Activated T-cell treated with anti-CD3 and anti-CD28 coated beads for 24 hours (primary cell): Measurements from ENCODE around the gene ANTXR1.

Source experiments
- DNase-seq: peaks from one replicate; pipeline ENCODE4 v3.0.0-alpha.2; 2020; ENCODE audit warnings: low read depth

The ANTXR1 gene

DNA sequence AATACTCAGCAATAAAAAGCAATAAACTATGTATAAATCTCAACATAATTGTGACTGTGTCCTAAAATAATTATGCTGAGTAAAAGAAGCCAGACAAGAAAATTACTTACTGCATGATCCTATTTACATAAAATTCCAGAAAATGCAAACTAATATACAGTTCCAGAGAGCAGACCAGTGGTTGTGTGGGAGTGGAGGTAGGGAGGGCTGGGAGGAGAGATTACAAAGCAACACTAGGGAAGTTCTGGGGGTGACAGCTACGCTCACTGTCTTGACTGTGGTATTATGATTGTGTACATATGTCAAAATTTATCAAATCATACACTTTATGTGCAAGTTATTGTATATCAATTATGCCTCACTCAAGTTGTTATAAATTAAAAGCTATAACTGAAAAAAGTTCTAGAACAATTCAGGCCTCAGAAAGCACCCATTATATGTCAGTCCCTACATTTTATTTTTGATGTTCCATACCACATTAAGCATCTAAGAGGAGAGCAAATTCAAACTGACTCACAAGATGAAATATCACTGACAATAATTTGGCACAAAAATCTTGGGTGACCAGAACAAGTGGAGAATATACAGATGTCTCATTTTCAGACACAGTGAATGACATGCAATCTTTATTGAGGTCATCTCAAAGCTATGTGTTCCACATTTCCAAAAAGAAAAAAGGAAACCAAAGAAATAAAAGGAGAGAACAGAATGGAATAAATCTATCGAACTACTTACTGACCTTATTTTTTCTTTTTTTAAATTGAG lies 85.1 kb downstream of the ANTXR1 start:
- no peak for DNase-seq

DNA sequence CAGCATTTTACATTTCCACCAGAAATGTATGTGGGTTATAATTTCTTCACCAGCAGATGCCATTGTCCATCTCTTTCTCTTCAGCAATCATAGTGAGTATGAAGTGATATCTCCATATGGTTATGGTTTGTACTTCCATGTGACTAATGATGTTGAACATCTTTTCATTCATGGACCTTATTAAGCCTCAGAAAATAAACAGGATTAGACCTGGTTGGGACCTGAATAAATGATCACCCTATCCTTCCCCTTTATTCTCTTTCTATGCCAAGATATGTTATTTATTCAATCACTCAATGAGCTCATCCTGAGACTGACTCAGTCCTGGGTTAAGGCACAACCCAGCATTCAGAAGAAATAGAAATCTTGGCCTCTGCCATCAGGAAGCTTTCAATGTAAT lies 86.6 kb downstream of the ANTXR1 start:
- DNase-seq, result no peak

DNA sequence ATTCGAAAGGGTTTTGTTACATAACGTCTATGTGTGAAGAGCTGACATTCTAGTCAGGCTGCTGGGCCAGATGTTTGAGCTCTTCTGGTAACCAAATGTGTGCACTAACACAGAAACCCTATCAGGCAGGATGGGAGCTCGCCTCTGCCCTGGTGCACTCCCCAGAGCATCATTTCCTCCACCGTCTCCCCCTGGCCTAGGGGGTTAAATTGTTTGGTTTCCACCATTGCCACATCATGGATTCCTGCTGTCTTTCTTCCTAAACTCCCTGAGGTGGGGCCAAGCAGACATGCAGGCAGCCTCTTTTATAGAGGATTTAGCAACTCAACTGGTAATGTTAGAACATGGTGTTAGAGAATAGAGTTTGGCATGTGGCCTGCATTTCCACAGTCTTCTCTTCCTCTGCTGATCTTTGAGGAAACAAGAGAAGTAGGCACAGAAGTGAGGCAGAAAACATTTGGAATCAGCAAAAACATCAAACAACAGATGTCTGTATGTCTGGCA lies 87.3 kb downstream of the ANTXR1 start:
- DNase-seq, result no peak

DNA sequence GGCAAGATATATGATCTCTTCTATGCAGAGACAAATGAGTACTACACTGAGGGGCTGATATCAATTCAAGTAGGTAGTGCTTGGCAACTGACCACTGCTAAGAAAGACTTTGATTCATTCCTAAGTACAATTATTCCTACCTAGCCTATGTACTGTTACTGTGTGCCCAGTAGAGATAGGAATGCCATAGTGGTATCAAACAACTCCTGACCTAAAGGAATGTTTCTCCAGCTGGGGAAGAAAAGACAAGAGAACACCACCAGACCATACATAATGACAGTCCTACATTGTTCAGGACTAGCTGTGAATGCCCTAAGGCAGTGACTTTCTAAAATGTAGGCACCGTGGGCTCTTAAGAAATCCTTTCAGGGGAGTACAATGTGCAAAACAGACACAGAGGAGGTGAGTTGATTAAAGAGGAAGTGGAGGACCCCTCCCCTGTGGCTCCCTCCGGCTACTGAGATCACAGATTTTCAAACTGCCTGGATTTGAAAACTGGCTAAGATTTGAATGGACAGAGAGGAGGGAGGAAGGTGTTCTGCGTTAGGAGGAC lies 89.1 kb downstream of the ANTXR1 start:
- DNase-seq, result no peak

DNA sequence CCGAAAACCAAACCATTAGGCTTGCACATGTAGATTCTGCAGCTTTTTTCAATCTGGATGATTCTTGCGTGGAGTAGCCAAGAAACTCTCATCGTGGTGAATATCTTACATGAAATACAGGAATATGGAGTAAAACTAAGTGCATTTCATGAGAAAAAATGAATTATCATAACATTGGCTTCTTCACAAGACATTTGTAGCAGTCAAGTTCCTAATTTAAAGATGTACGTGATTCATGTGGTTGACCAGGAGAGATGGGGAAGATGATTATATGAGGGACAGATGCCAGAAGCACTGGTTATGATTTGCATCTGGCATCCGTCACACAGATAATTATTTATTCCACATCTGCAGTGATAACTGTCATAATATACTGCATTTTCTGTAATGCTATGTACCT lies 90.4 kb downstream of the ANTXR1 start:
- no peak for DNase-seq

DNA sequence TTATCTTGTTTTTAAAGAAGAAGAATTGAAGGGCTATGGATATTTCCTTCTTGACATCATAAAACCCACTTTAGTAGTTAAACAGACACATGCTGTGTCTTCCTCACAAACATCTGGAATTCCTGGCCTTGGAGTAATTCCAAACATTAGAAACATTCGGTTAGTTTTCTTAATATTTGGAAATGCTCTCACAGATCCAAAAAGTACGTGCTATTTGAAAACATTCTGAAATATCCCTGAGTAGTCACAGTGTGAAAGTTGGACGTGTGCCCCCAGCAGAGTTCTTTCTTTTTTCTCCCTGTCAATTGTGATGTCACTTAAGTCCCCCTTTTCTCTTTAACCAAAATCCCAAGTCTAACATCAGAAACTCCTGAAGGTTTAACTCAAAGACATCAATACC lies 91.3 kb downstream of the ANTXR1 start:
- no peak for DNase-seq

DNA sequence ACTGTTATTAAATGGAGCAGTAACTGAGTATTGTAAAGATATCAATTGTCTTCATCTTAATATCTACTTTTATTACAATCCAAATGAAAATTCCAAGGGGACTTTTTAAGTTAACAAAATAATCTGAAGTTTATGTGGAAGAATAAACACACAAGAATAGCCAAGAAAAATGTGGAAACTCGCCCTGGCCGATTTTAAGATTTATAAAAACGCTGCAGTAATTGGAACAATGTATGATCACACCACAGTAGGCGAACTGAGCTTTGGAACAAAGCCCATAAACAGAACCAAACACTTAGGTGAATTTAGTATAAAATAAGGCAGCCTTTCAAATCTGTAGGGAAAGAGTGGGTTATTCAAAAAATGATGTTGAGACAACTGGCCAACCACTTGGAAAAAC lies 96.3 kb downstream of the ANTXR1 start:
- no peak for DNase-seq

DNA sequence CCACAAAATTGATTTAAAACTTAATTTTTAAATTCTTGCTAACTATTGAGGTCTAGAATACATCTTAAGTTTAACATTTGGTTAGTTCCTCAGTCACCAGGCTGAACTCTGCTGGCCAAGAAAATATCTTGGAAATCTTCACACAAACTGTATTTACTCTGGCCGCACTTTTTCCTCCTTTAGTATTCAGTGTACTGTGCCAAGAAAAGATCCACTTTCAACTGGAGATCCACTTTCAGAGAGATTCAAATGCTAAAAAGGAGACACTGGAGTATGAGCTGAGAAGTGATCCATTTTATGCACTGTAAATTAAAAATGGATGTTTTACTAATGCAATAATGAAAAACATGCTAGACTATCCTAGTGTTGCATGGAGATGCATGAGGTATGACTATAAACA lies 98.1 kb downstream of the ANTXR1 start:
- no peak for DNase-seq

DNA sequence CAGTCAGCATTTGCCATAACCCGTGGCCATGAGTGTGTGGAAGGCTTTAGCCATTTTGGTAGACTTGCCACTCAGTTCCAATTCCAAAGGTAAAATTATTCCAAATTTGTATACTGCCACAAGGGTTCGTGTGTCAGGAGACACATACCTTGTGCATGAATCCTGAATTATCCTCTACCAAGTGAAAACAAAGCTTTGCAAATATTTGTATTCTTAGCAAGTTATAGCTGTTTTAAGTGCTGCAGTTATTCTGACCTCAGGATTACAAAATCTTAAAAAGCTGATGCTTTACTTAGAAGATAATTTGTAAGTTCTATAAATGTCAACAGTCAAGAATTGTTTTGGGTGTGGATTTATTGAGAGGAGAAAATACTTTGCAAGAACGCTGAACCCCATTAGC lies 100.6 kb downstream of the ANTXR1 start:
- DNase-seq, result no peak

DNA sequence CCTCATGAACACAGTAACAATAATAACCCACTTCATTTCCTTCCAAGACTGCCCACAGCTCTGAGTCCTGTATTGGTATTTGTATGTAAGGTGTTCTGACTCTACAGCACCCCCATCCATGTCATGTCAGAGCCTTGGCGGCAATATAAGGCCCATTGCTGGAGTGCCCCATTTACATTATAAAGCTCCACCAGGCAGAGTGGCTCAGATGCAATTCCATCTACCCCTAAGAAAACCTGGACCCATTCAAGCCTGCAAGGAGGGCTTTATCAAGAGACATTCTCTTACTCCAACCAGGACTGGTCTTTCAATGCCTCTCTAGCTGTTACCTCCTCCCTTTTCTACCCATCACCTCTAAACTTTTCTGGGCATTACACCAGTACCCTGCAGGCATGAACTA lies 101.6 kb downstream of the ANTXR1 start:
- no peak for DNase-seq

DNA sequence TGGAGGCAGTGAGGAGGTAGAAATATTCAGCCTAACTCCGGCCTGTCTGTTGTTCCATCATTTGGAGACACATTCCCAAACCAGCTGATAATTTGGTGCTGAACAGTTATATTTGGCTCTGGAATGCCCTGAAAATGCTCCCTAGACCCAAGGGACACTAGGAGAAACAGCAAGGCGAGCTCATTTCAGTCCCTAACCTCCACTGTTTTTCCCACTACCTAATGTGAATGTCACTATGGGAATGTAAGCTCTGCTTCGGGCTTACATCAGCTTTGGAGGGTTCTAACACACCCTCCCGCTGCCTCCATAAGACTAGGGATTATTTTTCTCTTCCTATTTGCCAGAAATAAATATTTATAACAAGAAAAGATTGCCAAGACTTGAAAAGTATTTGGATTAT lies 103.5 kb downstream of the ANTXR1 start:
- DNase-seq, result no peak

DNA sequence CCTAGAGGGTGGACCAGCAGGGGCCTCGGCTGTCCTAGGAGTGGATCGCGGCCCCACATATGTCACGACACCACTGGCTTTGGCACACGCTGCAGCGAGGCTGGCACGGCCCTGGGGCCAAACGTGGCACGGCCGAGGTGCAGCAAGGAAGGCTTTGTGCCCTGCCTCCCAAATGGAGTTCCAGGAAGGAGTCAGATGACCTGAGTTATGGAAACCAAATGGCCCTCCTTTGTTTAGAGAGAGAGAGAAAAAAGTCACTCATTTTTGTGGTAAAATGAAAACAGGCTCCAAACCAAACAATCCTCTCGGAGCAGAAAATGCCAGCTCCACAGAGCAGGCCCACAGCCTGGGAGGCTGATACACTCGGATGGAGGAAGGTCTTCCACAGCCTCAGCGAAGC lies 105.6 kb downstream of the ANTXR1 start:
- DNase-seq, result no peak

DNA sequence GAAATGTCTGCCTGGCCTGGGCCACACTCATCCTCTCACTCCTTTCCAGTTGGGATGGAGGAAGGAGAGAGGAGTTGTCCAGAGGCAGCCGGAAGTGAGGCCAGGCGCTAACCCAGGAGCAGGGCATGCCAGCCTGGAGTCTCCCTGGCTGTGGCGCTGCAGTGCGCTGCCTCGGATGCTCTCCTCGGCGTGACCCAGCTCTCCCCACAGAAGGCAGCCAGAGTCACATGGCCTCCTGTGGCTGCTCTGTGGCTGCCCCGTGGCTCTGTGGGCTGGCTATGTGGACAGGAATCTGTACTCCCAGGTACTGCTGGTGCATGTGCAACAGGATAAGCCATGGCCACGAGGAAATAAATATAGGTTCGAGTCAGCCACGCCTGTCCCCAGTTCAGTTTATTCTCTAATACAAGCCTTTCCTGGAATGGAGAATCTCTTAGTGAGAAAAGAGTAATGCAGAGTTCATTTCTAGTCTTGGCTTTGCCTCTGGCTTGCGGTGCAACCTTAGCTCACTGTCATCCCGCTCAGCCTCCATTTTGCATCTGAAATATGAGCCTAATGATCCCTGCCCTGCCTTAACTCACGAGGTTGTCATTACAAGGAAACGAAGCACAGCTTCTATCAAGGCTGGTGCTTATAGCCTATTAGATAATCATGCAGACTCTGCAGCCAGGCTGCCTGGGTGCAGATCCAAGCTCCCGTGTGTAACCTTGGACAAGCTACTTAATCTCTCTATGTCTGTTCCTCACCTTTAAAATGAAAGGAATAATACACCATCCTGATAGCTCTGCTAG lies 106.3 kb downstream of the ANTXR1 start:
- DNase-seq, result no peak

DNA sequence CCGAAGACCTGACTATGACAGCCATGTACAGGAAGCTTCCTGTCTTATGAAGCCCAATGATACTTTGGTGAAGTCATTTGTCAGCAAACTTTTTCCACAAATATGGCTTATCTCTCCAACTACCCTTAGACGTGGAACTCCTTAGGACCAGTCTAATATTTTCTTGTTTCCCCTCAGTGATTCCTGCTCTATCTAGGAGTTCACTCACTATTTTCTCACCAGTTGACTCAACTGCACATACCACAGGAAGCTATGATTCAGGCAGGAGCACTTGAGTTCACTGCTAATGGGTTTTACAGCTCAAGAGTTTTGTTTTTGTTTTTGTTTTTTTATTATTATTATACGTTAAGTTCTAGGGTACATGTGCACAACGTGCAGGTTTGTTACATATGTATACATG lies 109.3 kb downstream of the ANTXR1 start:
- DNase-seq, result no peak

DNA sequence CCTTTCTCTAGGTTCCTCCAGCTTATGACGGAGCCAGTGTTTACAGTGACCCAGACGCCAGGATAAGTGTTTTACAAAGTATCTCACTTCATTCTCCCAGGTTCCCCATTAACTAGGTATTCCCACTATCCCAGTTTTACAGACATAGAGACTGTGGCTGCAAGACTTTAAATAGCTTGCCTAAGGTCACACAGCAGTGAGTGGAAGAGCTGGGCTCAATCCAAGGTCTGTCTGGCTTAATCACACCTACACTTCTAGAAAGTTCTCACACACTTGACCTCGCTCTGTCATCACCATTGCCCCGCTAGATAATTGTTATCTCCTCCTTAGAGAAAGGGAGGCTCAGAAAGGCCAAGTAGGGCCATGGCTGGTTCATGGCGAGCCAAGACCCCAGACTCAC lies 110.2 kb downstream of the ANTXR1 start:
- no peak for DNase-seq

DNA sequence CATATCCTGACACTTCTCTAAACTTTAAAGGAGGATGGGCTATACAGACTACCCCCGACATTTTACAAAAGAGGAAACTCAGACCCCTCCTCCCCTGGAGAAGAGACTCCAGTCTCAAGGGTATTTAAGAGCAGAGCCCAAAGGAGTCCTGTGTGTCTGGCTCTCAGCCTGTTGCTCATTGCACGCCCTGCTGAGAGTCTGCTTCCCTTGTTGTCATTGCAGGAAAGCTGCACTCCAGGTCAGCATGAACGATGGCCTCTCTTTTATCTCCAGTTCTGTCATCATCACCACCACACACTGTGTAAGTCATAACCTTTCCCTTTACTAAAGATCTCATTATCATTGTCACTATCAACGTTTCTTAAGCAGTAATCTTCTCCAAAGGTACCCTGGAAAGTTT lies 111.4 kb downstream of the ANTXR1 start:
- no peak for DNase-seq

DNA sequence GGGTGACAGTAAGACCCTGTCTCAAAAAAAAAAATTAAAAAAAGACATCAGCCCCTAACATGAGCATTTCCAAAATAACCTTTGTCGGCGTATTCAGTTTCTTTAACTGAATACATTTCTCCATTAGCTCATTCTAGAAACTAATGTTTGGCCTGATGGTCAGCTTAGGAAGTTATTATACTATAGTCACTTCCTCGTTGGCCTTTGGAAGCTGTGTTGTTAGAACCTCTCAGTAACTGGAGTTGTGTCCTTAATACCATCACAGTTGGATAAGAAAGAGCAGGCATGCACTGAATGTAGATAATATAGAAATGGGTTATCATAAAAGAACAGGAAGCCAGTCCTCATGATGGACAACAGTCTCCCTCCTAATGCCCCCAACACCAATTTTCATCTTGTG lies 112.8 kb downstream of the ANTXR1 start:
- no peak for DNase-seq

DNA sequence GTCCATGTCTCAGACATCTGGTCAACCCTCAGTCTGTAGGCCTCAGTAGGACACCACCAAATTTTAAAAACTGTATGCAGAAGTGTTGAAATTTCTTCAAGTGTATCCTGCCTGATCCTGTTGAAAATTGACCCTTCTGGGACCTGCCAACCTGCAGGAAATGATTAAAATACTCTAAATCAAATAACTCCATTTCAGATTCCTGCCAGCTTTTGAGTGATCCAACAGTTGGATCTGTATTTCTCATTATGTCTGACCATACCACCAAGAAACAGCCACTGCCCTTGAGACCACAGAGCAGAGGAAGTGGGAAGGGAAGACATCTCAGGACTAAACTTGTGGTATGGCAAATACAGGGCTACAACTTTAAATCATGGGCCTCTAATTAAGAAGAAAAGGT lies 113.4 kb downstream of the ANTXR1 start:
- DNase-seq, result no peak

DNA sequence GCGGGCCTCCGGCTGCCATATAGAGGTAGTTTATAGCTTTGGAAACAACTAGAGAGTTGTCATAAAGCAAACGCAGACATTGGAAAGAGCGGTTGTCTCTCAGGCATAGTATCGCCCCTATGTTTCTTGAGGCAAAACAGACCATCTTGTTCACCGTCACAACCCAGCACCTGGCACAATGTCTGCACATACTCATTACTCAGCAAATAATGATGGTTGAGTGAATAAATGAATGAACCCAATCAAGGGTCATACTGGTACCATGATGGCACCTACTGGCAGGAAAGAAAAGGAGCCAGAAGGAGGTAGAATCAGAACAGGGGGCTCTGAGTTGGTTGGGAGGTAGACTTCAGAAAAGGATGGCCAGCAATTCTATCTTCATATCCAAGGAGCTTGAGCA lies 118.5 kb downstream of the ANTXR1 start:
- no peak for DNase-seq

DNA sequence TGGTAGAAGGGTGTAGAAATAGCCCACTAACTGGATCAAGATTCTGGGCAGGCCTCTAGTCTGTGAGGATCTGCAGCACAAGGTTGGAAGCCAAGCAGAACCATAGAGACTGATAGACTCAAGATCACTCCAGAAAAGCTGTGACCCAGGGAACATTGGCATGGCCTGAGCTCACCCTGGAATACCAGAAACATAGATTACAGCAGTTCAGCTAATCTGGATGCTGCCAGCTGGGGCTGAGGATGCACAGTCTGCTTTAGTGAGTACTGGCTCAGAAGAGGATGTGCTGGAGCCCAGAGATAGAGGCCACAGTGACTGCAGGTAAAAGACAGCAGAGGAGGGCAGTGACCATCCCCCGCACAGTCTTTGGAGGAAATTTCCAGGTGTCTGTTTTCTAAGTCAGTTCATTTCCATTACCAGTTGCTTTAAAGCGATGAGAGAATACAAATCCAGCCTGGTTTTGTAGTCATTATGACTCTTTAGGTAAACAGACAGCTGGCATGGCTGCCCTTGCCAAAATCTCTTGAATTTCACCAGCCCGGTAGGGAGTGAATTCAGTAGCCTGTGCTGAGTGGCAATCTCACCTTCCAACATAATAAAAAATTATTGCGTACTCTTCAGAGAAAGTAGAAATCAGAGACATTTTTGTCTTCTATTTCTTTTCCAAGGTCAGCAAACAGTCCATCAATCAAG lies 119.2 kb downstream of the ANTXR1 start:
- DNase-seq, result no peak

DNA sequence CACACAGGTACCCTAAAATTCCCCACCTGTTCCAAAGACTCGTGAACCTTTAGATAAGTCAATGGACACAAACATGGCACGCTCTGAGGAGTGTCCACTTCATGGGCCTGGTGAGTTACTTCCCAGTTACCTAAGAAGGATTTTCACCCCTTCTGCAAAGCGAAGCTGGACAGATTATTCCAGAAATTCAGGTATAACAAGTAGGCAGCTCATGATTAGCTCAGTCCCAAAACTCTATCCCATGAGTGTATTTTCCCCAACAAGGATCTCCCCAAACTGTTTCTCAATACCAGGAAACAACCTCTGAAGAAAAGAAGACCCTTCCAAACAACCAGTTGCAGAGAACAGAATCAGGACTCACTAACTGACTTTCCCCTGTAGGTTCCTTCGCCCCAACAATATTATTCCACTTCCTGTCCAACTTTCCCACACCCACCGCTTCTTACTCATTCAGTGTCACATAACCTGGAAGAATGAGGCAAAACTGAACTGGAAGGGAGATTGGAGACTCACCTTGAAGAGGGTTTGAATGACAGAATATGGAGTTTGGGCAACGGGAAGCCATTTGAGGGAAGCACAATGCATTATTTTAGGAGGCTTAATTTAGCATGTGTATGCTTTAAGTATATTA lies 120.1 kb downstream of the ANTXR1 start:
- DNase-seq, result no peak

DNA sequence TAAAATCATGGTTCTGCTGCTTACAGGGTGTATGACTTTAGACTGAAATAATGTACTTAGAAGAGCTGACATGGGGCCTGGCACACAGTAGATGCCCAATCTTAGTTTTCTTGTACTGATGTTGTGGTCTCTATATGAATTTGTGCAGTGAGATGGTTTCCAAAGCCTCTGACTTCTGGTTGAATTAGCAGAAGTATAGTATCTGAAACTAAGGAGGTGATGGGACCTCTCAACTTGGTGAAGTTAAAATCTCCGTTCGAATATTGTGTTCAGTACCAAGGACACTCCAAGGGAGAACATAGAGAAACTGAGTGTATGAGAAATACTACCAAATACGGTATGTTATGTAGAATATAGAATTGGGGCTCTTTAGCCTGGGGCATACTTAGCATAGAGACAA lies 120.9 kb downstream of the ANTXR1 start:
- DNase-seq, result no peak
